Esophagus squamous epithelium (tissue), 5 donors: ENCODE measurements around the gene ZCCHC7. TPM values are rescaled to one million over a fixed set of nuclear protein-coding genes. Genes with fewer than 3 reads are reported as not detected.

Experiments
- DNase-seq: peaks from one replicate; lab custom pipeline; 2025; lab: John Stamatoyannopoulos, UW
- H3K27ac ChIP-seq, 4 donors: fragments of 200-600 bp; sonication (generic); one replicate each; pipeline ENCODE4 v1.5.1; 2016 to 2019; ENCODE audit warnings: mild to moderate bottlenecking in 1 of 4
- H3K27me3 ChIP-seq, 4 donors: fragments of 200-600 bp; sonication (generic); 1 replicate in 3 of 4; 2 replicates in 1 of 4; pipeline versions ENCODE4 v1.5.1 to v1.6.0; 2017 to 2021; ENCODE audit warnings: antibody characterized with exemption in 1 of 4
- H3K36me3 ChIP-seq, 3 donors: fragments of 200-600 bp; sonication (generic); one replicate each; pipeline ENCODE4 v1.5.1; 2016 to 2019
- H3K4me1 ChIP-seq, 3 donors: fragments of 200-600 bp; sonication (generic); one replicate each; pipeline ENCODE4 v1.5.1; 2017 to 2019
- H3K4me3 ChIP-seq, 4 donors: fragments of 200-600 bp; sonication (generic); 1 replicate in 3 of 4; 2 replicates in 1 of 4; pipeline ENCODE4 v1.5.1; 2016 to 2019; ENCODE audit warnings: mild to moderate bottlenecking in 2 of 4, moderate library complexity in 1 of 4
- H3K9me3 ChIP-seq, 3 donors: fragments of 200-600 bp; sonication (generic); one replicate each; pipeline ENCODE4 v1.5.1; 2016 to 2019
- POLR2A ChIP-seq, 4 donors: fragments of 450-650 bp; IDR thresholded peaks; one replicate each; pipeline ENCODE4 v1.6.1; 2017; ENCODE audit warnings: antibody characterized with exemption in 4 of 4, mild to moderate bottlenecking in 4 of 4, moderate library complexity in 3 of 4
- WGBS, 2 donors: methylation state at CpG; one replicate each; pipeline ENCODE4 v1.1.5; 2018; 5-methylcytosine and 5-hydroxymethylcytosine counted together
- intact Hi-C: fragments of 100-400 bp; cut with DNase I; formaldehyde crosslinking; loops from one replicate; pipeline ENCODE4 v1.15.0; 2022
- total RNA-seq, 4 donors: library from RNA; depleted of rRNA; stranded (reverse); fragments of >200 nt; gene quantifications; one replicate each; pipeline ENCODE4 v1.1.0, GENCODE V29; 2016
- TF ChIP-seq, protein P1 (sequence below), 6 experiments: fragments of 450-650 bp in 4 of 6; fragments of 200-600 bp in 2 of 6; sonication (generic) in 2 of 6; IDR thresholded peaks; one replicate each; pipeline ENCODE4 v1.5.1; 2016 to 2019; ENCODE audit warnings: antibody characterized with exemption in 6 of 6, mild to moderate bottlenecking in 4 of 6, moderate library complexity in 4 of 6
- donor health status: DM: yes; HTN: yes; CAD: no.

The ZCCHC7 gene
- total RNA-seq, 4 donors from 2014 or later = 6.1 to 21.6 (median 13.0) TPM

DNA sequence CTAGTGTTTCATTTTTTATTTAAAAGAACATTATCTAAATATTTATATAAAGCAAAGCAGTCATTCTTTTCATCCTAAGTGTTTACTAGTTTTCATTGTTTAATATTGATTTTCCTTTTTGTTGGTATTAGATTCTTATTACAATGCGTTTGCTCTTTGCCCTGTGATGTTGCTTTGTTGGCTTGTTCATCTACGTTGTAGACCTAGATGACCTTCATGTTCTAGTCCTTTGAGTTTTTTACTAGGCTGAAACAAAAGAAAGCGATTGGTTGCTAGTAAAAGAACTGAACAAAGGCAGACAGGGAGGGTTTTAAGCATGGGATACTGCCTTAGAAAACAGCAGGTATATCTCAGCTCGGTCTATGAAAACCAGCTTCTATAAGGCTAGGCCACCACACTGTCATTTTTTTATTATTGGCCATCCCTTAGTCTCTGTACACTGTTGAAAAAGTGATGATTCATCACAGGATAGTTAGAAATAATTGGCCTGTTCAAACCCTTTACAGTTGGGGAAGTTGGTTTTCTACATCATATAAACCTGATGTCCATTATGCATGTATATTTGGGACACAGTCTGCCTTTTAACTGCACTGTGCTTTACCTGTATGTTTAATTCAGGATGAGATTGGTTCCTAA lies 119.0 kb downstream of the ZCCHC7 start:
- intact Hi-C loops = no loop called here
- TF ChIP-seq POLR2A (IDR thresholded peaks at IDR 0.05) = no peak
- TF ChIP-seq, protein P1, sequence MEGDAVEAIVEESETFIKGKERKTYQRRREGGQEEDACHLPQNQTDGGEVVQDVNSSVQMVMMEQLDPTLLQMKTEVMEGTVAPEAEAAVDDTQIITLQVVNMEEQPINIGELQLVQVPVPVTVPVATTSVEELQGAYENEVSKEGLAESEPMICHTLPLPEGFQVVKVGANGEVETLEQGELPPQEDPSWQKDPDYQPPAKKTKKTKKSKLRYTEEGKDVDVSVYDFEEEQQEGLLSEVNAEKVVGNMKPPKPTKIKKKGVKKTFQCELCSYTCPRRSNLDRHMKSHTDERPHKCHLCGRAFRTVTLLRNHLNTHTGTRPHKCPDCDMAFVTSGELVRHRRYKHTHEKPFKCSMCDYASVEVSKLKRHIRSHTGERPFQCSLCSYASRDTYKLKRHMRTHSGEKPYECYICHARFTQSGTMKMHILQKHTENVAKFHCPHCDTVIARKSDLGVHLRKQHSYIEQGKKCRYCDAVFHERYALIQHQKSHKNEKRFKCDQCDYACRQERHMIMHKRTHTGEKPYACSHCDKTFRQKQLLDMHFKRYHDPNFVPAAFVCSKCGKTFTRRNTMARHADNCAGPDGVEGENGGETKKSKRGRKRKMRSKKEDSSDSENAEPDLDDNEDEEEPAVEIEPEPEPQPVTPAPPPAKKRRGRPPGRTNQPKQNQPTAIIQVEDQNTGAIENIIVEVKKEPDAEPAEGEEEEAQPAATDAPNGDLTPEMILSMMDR (IDR thresholded peaks at IDR 0.05) = no peak
- WGBS, 2 donors = 91 to 92% methylated on average over 4 of the region's 4 CpGs
- Histone ChIP-seq H3K27ac (no peak overlapping the region), H3K4me1 (no peaks in the 10 kb centered on the region), H3K36me3 (no peaks in the 10 kb centered on the region), H3K9me3 (no peaks in the 10 kb centered on the region), H3K27me3 (no peaks in the 10 kb centered on the region), H3K4me3 (no peak overlapping the region)
- no peak for DNase-seq

- TF ChIP-seq, protein P1 (IDR thresholded peaks at IDR 0.05) = no peak
- no peak for TF ChIP-seq POLR2A (IDR thresholded peaks at IDR 0.05)
- Histone ChIP-seq H3K27me3 (no peaks in the 10 kb centered on the region), H3K36me3 (no peaks in the 10 kb centered on the region), H3K4me1 (no peaks in the 10 kb centered on the region), H3K4me3 (no peak overlapping the region), H3K9me3 (no peaks in the 10 kb centered on the region), H3K27ac (no peak overlapping the region)
- WGBS, 2 donors = 83 to 85% methylated on average over 2 of the region's 2 CpGs
- intact Hi-C loops = no loop called here
- no peak for DNase-seq
Observed at GRCh38 chr9:37239921-37240320, 119.5 kb downstream of the ZCCHC7 start.

DNA sequence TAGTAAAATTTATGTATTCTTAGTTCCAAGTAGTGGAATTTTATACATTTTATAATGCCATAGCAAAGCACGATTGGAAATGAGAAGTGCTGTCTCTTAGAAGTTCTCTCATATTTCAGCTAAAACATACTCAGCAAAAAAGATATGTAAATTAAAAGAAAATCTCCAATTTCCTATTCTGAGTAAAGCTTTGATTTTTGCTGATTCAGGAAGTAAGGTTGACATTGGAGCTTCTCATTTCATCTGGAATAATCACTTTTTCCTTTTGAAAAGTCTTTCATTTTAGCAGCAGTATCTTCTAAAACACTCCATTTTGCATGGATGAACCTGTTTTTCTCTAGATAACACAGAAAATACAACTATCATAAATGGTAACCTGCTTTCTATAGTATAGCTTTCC lies 121.0 kb downstream of the ZCCHC7 start:
- H3K27ac ChIP-seq = no peak overlapping the region
- intact Hi-C loops = no loop called here
- no peaks in the 10 kb centered on the region for H3K27me3 ChIP-seq
- DNase-seq = no peak
- WGBS, 2 donors = 81 to 95% methylated on average over 1 of the region's 1 CpG
- TF ChIP-seq, protein P1 (IDR thresholded peaks at IDR 0.05) = no peak
- no peak for TF ChIP-seq POLR2A (IDR thresholded peaks at IDR 0.05)
- H3K36me3 ChIP-seq = no peaks in the 10 kb centered on the region
- H3K4me3 ChIP-seq = no peak overlapping the region
- H3K9me3 ChIP-seq = no peaks in the 10 kb centered on the region
- H3K4me1 ChIP-seq = no peaks in the 10 kb centered on the region

DNA sequence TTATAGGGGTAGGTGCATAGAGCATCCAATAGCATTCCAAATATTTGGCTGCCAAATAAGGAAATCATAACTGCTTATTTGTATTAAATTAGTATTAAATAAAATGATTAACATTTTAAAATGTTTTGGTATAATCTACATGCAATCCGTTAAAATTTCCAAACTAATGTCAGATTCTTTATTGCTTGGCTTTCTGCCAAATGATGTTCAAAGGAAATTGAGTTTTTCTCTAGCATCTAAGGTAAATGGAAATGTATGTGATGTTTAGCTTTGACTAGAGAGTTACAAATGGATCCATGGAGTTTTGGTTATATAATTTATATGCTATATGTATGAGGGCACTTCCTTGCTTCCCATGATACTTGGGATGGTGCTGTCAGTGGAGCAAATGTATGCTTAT lies 121.7 kb downstream of the ZCCHC7 start:
- TF ChIP-seq, protein P1 (IDR thresholded peaks at IDR 0.05) = no peak
- no peak for TF ChIP-seq POLR2A (IDR thresholded peaks at IDR 0.05)
- intact Hi-C loops = no loop called here
- Histone ChIP-seq H3K27me3 (no peaks in the 10 kb centered on the region), H3K9me3 (no peaks in the 10 kb centered on the region), H3K4me1 (no peaks in the 10 kb centered on the region), H3K36me3 (no peaks in the 10 kb centered on the region), H3K4me3 (no peak overlapping the region), H3K27ac (no peak overlapping the region)
- DNase-seq = no peak
- WGBS, 2 donors = 89 to 94% methylated on average over 1 of the region's 1 CpG

DNA sequence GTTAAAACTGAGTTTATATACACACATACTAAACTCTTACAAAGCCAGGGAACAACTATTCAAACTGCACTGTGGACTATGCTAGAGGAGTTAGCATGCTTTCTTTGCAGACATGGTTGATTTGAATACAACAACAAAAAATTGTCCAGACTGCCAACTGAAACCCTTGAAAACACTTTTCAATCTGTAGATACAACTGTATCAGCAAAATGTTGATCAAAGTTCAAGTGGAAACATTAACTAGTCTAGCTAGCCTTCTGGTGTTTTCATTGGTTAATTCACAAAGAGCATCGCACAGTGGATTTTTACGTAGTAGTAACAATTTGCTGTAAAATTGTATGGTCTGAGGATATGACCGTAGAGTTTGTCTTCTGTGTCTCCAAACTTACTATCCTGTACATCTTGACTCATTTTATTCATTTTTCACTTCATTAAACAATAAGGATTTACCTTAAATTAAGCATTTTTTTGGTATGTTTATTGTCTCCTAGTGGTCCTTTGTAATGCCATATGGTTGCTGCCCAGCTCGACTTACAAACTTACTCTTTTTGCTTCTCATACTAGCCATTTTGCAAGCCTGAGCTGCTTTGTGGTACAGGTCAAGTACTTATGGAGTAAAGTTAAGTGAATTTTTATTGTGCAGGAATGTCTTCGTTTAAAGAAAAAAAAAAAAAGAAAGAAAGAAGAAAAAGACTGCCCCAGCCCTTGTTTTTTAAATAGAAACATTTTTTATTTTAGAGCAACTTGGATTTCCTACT lies 123.4 kb downstream of the ZCCHC7 start:
- 72 to 87% methylated on average over 5 of the region's 5 CpGs for WGBS, 2 donors
- Histone ChIP-seq H3K27me3 (no peaks in the 10 kb centered on the region), H3K9me3 (no peaks in the 10 kb centered on the region), H3K27ac (no peak overlapping the region), H3K4me3 (no peak overlapping the region), H3K36me3 (no peaks in the 10 kb centered on the region), H3K4me1 (no peaks in the 10 kb centered on the region)
- TF ChIP-seq POLR2A (IDR thresholded peaks at IDR 0.05) = no peak
- TF ChIP-seq, protein P1 (IDR thresholded peaks at IDR 0.05) = no peak
- intact Hi-C loops = no loop called here
- no peak for DNase-seq
